GM21526 (cell line): ENCODE data around the gene ZNF516.

Experiments used
- ATAC-seq: cut with Tn5 transposase; IDR thresholded peaks from one replicate; pipeline ENCODE4 v1.9.1; 2021; ENCODE audit warnings: moderate library complexity; ENCODE audit not compliant: unreplicated experiment, low FRiP score

The ZNF516 gene

DNA sequence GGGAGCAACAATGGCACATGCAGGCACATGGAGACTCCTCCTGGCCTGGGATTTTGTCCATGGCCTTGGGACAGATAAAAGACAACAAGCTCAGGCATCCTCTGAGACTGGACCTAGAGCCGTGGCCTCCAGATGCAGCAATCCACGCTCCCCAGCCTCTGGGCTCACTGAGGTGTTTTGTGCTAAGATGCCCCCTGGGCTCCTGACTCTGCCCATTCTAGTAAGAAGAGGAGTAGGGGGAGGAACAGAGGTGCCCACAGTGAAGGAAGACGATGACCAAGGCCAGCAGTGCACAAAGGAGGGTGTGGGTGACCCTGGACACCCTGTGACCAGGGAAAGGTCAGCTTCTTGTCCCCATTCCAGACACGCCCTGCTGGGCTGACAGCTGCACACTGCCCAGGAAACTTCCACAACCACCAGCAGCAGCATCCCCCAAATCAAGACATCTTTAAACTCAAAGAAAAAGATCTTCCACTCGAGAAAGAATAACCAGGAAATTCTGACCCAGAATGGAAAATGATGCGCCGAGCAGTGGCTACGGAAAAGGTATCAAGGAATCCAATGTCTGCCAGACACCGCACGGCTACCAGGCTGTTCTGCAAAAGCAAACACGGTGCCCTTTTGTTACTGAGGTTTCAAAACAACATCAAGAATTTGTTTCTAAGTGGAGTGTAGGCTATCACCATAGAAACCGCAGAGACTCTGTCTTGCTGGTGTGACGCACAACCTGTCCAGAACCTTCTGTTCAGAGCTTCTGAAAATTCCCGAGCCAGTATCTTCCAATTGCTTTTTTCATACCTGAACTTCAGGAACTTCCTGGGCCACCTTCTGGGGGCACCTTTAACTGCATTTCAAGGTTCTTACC, 65.5 kb downstream of the ZNF516 start:
- no peak for ATAC-seq

DNA sequence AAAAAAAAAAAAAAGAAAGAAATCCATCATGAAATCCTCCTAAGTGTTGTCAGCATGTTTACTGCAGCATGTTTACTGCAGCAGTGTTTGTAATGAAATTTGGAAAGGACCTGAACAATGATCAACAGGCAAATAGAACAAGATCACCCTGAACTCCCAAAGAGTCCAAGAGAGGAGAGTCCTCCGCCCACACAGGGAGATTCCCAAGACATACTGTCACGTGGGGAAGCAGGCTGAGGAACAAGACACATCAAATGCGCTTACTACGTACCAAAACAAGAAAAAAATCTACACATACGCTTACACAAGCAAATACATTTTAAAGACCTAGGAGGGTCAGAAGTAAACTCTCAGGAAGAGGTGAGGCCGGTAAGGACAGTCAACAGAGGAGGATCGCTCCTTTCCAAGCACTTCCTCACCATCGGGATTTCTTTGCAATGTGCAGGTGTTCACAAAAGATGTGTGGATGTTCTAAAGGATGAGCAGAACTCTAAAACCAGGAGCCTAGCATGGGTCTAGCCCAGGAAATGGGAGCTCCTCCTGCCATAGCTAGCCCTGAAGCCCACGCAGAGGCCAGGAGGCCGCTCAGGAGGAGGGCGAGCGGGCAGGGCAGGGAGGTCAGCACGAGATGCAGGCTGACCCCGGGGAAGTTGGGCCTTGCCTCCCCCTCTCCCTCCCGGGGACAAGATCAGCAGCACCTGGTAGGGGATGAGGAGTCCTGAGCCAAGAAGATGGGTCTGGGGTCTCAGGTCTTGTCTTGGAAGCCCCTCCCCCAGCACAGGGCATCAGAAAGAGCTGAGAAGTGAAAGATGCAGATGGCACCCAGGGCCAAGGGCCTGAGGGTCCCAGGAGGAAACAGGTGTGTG, 66.4 kb downstream of the ZNF516 start:
- ATAC-seq = no peak

DNA sequence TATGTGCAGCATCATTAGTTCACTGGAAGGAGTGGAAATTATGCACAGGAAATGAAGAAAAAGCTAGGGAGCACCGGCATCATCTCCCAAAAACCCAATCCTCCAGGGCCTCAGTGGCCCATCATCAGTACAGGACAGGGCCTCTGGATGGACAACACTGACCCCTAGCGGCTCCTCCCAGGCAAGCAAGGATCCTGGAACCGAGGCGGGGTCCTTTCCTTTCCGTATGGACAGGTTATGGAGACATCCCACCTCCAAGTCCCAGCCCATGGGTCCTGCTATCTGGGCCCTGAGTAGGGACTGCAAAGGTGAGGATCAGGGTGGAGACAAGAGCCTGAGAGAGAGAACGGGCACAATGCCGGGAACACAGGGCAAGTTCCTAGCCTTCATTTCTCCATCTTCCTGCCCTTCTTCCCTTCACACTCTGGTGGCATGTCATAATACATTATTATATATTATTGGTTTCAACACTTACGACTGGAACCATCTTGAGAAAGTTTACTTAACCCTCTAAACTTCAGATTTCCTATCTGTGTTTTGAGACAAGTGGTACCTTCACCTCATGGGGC, 68.2 kb downstream of the ZNF516 start:
- no peak for ATAC-seq

DNA sequence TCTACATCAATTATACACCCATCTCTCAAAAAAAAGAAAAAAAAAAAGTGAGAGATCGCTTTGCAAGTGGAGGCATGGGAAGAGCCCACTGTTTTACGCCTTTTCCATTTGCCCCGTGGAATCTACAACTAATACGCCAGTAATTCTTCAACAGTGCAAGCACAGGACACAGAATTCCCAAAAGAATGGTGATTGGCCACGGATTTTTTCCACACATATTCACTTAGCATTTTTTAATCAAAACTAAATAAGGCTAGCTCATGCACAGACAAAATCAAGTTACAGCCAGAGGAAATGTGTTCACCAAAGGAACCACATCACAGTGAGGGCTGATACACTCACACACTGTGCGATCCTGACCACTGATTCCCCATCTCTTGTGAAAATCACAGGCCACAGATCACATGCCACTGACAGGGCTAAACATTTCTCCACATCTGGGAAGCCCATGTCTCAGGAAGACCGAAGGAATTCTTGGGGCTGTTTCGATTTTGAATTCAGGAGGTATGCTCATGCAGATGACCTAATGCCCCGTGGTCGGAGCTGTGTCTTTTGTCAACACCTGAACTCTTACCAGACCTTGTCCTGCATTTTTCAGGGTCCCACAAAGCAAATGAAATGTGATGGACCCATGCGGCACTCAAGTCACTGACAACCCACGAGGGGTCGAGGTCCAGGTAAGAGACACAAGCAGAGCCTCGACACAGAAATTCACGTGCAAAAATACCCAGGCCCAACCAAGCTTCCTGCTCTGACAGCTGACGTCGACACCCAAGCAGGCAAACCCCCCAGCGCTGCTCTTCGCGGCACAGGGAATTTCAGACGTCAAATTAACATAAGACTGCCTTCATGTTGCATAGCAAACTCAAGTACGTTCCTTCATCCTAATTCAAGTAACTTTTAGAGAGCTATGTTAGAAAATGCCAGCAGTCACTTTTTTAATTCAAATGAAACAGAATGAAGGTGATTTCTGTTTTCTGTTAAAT, 69.6 kb downstream of the ZNF516 start:
- ATAC-seq = no peak

- ATAC-seq = no peak
Measured at GRCh38 chr18:76422838-76423237, 72.2 kb downstream of the ZNF516 start.

- no peak for ATAC-seq
Measured at GRCh38 chr18:76422121-76422520, 72.9 kb downstream of the ZNF516 start.

- ATAC-seq = no peak
Measured at GRCh38 chr18:76421685-76422078, 73.4 kb downstream of the ZNF516 start.

DNA sequence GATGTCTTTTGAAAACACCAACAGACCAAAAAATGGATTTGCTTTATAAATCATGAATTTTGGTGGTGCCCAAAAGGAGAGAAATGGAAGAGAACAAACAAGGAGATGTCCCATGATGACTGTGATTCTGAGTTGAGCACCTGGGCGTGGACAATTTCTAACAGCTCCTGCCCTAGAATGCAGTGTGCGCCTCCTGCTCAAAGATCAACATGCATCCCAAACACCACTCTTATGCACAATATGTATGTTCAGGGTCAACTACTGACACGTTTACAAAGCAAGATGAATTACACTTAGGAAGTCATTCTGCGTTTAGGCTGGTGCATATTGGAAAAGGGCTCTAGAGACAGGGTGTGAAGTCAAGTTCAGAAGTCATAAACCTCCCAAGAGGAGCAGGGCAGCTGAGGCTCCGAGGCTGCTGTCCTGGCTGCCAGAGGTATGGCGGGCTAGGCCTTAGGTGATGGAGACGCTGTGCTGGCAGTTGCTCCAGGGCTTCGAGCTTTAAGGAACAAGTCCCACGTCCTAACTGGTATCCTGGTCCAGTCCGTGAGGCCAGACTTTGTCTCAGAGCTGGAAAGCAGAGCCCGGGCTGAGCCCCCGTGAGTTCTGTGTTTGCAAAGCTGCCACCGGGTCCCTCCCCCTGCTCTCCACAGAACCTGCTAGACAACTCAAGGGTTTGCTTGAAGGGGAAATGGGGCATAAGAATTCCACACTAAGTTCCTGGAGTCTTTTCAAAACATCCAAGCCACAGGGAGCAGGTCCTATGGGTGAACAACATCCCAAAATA, 74.0 kb downstream of the ZNF516 start:
- no peak for ATAC-seq

DNA sequence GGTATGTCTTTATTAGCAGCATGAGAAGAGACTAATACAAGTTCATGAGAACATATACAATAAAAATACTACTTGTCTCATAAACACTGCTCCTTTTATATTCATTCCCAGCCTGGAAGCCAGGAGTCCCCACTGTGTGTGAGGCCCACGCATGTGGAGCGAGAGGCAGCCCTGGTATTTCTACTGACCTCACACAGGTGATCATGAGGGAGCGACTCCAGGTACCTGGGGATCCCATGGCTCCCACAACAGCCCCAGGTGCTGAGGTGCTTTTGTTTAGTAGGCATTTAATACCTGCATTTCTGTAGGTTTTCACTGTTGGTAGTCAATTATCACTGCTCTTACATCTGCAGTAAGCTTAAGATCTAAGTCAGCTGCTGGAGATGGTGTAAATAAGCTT, 75.2 kb downstream of the ZNF516 start:
- ATAC-seq = no peak

DNA sequence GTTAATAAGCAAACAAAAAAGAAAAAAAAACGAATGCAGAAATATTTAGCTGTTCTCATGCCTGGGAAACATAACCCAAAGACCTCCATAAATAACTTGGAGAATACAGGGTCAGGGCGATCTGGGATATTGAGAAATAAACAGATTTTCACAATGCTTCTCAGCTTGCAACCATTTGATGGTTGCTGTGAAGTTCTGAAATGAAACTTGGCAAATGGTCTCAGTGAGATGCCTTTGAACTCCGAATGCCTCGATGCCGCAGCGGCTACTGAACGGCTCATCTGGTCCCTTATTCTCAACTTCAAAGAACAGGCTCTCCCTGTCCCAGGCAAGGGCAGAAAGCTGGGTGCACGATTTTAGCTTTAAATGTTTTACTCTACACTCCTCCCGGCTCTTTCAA, 78.1 kb downstream of the ZNF516 start:
- no peak for ATAC-seq

- no peak for ATAC-seq
Measured at GRCh38 chr18:76414936-76415621, 80.0 kb downstream of the ZNF516 start.

GRCh38 chr18:76412818-76413565, 82.0 kb downstream of the ZNF516 start:
- ATAC-seq = no peak

GRCh38 chr18:76412010-76412817, 82.8 kb downstream of the ZNF516 start:
- no peak for ATAC-seq

DNA sequence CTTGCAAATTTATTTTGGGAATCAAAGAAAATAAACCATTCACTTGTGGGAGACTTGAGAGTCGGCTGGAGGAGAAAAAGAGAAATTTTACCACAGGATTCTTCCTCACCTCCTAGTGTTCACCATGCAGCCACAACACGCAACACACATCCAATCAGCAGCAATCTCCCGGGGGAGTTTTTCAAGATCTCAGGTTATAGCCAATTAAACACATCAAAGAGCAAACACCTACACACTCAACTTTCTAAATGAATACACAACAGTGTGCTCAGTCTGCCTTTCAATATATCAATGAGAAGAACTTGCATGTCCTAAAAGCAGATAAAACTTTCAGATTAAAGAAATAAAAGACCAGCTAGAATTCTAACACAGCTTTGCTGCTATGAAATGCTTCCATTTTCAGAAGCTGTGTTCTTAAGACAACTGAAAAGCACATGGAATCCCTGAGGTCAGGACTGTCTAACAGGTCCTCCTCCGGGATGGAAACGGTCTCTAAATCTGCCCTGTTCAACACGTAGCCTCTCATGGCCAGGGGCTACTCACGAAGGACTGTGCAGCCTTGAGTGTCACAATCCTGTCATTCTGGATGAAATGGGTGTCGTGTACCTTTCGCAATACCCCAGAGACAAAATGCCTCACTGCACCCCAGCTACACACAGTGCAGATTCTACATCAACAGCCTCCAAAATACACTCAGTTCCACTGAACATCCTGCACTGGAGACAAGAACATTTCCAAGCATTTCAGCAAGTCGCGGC, 84.2 kb downstream of the ZNF516 start:
- ATAC-seq = no peak

DNA sequence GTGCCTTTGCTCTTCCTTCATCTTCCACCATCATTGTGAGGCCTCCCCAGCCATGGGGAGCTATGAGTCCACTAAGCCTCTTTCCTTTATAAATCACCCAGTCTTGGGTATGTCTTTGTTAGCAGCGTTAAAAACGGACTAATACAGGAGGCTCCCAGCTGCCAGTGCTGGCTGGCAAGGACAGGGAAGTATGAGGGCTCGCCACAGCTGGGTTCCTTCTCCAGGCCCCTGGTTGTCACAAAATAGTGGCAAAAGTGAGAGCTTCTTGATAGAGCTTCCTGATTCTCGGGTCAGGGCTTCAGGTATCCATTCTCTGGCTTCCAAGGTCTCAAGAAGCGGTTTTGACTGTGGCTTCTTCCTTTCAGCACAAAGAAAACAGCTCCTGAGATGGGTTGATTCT, 85.0 kb downstream of the ZNF516 start:
- no peak for ATAC-seq

DNA sequence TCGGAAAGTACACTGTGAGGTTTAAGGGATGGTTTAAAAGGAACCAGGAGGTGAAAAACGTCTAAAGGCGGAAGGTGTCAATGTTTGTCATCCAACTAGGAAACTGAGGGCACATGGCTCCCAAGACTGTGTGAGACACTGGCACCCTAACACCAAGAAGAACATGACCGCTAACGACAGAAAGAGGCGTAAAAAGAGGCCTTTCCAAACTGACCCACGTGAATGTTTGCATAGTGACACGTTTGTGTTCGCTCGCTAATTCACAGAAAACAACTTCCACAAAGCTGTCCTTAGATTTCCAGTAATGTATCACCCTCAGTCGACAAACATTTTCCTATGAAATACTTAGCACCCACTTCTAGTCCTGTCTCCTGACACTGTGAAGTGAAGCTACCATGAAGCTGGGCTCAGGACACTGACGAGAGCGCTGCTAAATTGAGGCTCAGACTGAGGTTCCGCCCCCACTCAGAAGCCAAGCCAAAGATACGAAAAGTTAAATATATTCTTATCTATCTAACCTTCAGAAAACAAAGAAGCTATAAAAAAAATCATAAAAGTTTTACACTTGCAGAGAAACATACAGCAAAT, 86.5 kb downstream of the ZNF516 start:
- ATAC-seq = no peak
